Measurements from ENCODE around the gene KRT38. TPM values are rescaled to one million over a fixed set of nuclear protein-coding genes. Genes with fewer than 3 reads are reported as not detected.
"Not testable (repeated sequence)": the region's sequence is repeated elsewhere in the genome, so short reads cannot be mapped to it uniquely, and the experiment has no call there.

KRT38 gene
- total RNA-seq, 1 donor from 2014 or later: not detected

DNA sequence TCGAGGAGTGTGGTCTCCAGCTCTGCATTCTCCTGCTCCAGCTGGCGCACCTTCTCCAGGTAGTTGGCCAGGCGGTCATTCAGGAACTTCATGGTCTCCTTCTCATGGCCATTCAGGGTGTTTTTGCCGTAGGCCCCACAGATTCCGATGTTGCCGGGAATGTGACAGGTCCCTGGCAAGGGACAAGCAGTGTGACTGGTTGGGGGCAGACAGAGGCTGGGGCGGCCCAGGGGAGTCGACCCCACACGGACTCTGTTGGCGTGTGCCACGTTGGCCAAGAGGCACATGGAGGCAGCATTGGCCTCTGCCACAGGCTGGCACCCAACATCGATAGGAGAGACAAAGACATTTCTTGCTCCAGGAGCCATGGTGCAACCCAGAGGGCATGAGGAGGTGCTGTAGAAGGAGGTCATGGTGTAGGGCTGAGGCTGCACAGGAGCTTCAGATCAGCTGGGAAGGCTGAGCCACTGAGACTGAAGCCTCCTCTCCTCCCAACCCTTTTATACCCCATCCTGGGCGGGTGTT is 16.6 kb downstream of the KRT38 start, which contains the start of gene KRT37:
KRT37 (minus strand) TSS at position 475 of the 525 bp plus-strand sequence; CDS start at position 413, 62 bp downstream.
- intact Hi-C loops (cut with micrococcal nuclease): no loop called here
- no peak within 1 kb of the TSS for H3K4me3 ChIP-seq
- H3K9me3 ChIP-seq (replicated peaks): no peaks in the 10 kb centered on the region
- H3K4me1 ChIP-seq: no peaks in the 10 kb centered on the region
- TF ChIP-seq, protein P1, sequence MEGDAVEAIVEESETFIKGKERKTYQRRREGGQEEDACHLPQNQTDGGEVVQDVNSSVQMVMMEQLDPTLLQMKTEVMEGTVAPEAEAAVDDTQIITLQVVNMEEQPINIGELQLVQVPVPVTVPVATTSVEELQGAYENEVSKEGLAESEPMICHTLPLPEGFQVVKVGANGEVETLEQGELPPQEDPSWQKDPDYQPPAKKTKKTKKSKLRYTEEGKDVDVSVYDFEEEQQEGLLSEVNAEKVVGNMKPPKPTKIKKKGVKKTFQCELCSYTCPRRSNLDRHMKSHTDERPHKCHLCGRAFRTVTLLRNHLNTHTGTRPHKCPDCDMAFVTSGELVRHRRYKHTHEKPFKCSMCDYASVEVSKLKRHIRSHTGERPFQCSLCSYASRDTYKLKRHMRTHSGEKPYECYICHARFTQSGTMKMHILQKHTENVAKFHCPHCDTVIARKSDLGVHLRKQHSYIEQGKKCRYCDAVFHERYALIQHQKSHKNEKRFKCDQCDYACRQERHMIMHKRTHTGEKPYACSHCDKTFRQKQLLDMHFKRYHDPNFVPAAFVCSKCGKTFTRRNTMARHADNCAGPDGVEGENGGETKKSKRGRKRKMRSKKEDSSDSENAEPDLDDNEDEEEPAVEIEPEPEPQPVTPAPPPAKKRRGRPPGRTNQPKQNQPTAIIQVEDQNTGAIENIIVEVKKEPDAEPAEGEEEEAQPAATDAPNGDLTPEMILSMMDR (IDR thresholded peaks at IDR 0.05; ENCODE audit: borderline replicate concordance): no peak
- peaks cover 72% of the 10 kb centered on the region for H3K27me3 ChIP-seq (ENCODE audit: low read depth)
- no peak within 1 kb of the TSS for H3K27ac ChIP-seq (replicated peaks)
- DNase-seq: no peak
- no peaks in the 10 kb centered on the region for H3K36me3 ChIP-seq

DNA sequence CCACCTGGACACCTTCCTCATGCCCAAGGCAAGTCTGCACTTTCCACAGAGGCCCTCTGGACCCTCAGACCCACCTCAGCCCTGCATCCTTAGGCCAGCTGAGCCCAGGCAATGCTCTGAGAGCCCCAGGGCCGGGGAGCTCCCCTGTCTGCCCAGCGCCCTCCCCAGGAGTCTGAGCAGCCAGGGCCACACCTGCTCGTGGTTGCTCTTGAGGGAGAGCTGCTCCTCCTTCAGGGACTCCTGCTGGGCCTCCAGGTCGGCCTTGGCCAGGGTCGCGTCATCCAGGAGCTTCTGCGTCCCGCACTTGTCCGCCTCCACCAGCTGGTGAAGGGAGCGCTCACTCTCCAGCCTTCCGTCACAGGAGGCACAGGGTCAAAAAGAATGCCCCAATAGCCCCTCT is 18.2 kb downstream of the KRT38 start:
- not testable (repeated sequence) for H3K27ac ChIP-seq (replicated peaks); H3K9me3 ChIP-seq (replicated peaks); H3K4me3 ChIP-seq

DNA sequence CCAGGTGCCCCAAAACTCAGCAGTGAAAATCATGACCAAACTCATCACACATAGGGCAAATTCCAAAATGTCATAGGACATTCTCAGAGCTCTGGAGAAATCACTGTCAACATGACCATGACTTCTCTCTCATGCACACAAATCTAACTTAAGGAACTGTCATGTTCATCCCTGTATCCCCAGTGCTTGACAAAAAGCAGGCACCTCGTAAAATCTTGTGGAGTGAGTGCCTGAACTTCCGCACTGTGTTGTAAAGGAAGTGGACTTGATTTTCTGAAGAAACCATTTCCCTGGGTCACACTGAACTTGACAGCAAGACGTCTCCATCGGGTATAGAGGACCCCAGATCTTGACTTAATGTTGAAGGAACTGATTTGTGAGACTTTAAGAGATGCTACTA is 19.2 kb downstream of the KRT38 start:
- intact Hi-C loops (cut with micrococcal nuclease): no loop called here

More for the DNA sequence above, 18.2 kb downstream of the KRT38 start:
- intact Hi-C loops (cut with micrococcal nuclease); H3K36me3 ChIP-seq; DNase-seq; H3K4me1 ChIP-seq: not testable (repeated sequence)
- H3K27me3 ChIP-seq (ENCODE audit: low read depth): peaks cover 64% of the 10 kb centered on the region

DNA sequence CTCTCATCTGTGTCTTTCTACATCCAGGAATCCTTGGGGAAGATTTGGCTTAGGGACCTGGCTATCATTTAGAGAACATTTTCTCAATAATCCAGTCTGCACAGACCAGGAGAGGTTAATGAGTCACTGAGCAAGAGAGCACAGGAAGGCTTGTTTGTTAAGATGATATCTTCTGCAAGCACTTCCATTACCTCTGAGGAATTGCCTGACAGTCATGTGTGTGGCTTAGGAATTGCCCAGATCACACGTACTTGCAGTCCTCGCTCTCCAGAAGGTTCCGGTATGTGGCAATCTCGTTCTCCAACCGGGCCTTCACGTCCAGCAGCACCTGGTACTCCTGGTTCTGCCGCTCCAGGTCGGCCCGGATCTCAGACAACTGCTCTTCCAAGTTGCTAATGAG is 19.7 kb downstream of the KRT38 start:
- peaks cover 56% of the 10 kb centered on the region for H3K27me3 ChIP-seq (ENCODE audit: low read depth)
- H3K4me1 ChIP-seq: peaks cover 9% of the 10 kb centered on the region
- H3K27ac ChIP-seq (replicated peaks): no peak overlapping the region
- no peaks in the 10 kb centered on the region for H3K9me3 ChIP-seq (replicated peaks)
- TF ChIP-seq, protein P1 (IDR thresholded peaks at IDR 0.05; ENCODE audit: borderline replicate concordance): no peak
- no peak overlapping the region for H3K4me3 ChIP-seq
- DNase-seq: no peak
- intact Hi-C loops (cut with micrococcal nuclease): no loop called here
- H3K36me3 ChIP-seq: no peaks in the 10 kb centered on the region

More for the DNA sequence above, 19.2 kb downstream of the KRT38 start:
- no peak overlapping the region for H3K4me3 ChIP-seq
- no peaks in the 10 kb centered on the region for H3K36me3 ChIP-seq
- peaks cover 5% of the 10 kb centered on the region for H3K4me1 ChIP-seq
- no peaks in the 10 kb centered on the region for H3K9me3 ChIP-seq (replicated peaks)
- H3K27me3 ChIP-seq (ENCODE audit: low read depth): peaks cover 56% of the 10 kb centered on the region
- TF ChIP-seq, protein P1 (IDR thresholded peaks at IDR 0.05; ENCODE audit: borderline replicate concordance): no peak
- no peak overlapping the region for H3K27ac ChIP-seq (replicated peaks)
- no peak for DNase-seq

DNA sequence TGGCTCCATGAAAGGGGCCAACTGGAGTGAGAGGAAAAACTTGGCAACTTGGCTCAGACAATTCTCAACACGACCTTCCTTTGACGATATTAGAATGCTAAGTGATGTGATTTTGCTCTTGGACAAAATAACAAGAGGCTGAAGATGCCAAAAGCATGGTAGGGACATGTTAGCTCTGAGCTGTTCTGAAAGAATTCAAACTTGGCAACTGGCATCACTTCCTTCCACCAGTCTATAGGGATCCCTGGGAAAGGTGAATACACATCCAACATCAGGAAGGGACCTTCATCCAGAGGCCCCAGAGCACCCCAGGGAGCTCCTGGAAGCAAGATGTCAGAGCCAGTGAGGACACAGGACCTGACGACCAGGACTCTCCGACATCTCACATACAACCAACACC is 20.6 kb downstream of the KRT38 start:
- no peak for DNase-seq
- intact Hi-C loops (cut with micrococcal nuclease): no loop called here
- TF ChIP-seq, protein P1 (IDR thresholded peaks at IDR 0.05; ENCODE audit: borderline replicate concordance): no peak

DNA sequence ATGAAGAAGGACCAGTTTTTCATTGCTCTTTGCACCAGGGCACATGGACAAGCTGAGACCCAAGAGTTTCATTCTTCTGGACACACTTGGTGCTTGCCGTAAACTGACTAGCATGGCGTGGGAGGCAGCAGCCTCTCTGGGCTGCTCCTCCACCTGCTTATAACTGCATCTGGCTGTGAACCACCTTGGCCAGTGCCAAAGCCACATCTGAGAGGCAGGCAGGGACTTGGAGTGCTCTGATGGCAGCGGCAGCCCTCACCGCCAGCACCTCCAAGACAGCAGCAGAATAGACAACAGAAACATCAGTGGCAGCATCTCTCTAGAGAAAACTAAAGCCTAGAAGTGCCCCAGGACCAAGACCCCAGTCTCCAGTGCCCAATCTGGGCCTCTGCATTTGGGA is 21.1 kb downstream of the KRT38 start:
- Histone ChIP-seq H3K4me1 (peaks cover 13% of the 10 kb centered on the region), H3K27ac (replicated peaks) (no peak overlapping the region), H3K9me3 (replicated peaks) (no peaks in the 10 kb centered on the region), H3K4me3 (no peak overlapping the region), H3K27me3 (ENCODE audit: low read depth) (peaks cover 48% of the 10 kb centered on the region), H3K36me3 (no peaks in the 10 kb centered on the region)
- intact Hi-C loops (cut with micrococcal nuclease): no loop called here
- DNase-seq: no peak
- TF ChIP-seq, protein P1 (IDR thresholded peaks at IDR 0.05; ENCODE audit: borderline replicate concordance): no peak

More for the DNA sequence above, 20.6 kb downstream of the KRT38 start:
- Histone ChIP-seq H3K4me1 (peaks cover 13% of the 10 kb centered on the region), H3K4me3 (no peak overlapping the region), H3K27me3 (ENCODE audit: low read depth) (peaks cover 49% of the 10 kb centered on the region), H3K9me3 (replicated peaks) (no peaks in the 10 kb centered on the region), H3K36me3 (no peaks in the 10 kb centered on the region), H3K27ac (replicated peaks) (no peak overlapping the region)

Data from left ventricle myocardium inferior (tissue), 1 donor.